HG03064 (cell line): ENCODE measurements around the gene ECHS1.

Experiments used
- ATAC-seq: cut with Tn5 transposase; IDR thresholded peaks from one replicate; pipeline ENCODE4 v1.9.1; 2021; ENCODE audit warnings: low read depth; ENCODE audit not compliant: unreplicated experiment

Gene ECHS1

GRCh38 chr10:133347710-133348517 lies 25.2 kb downstream of the ECHS1 start:
- ATAC-seq: no peak

DNA sequence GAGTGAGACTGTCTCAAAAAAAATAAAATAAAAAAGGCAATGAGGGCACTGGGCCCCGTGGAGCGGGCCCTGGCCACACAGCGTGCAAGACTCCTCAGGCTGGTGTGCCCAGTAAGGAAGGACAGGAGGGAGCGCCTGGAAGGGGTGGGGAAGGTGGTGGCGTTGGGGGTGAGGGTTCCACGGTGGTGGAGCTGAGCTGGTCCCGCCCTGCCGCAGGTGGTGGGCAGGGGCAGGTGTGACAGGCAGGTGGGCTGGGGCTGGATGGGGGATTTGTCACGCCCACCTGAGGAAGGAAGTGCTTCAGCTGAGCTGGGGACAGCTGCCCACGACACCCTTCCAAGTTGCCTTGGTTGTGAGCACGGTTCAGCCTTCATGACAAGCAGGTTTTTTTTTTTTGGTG lies 26.7 kb downstream of the ECHS1 start:
- no peak for ATAC-seq

DNA sequence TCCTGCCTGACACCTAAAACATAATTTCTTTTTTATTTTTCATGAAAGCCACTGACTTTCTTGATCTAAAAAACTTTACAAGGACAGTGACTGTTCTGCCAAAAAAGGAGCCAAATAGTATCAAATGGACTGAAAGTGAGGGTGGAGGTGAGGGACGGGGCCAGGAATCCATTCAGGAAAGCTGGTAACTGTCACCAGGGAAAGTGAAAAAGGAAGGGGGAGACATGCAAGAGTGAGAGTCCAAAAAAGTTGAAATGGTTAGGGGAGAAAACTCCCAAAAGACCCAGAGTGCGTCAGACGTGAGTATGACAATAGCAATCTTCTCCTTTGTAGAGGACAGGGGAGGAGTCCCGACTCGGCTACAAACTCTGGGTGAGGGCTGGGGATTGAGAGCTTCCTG lies 28.9 kb downstream of the ECHS1 start:
- ATAC-seq: no peak

DNA sequence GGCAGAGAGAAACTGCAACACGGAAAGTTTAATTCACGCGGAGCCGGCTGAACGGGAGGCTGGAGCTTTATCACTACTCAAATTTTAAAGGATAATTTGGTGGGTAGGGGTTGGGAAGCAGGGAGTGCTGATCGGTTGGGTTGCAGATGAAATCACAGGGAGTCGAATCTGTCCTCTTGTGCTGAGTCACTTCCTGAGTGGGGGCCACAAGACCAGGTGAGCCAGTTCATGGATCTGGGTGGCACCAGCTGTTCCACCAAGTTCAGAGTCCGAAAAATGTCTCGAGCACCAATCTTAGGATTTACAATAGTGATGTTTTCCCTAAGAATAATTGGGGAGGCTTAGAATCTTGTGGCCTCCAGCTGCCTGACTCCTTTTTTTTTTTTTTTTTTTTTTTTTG lies 29.6 kb downstream of the ECHS1 start:
- no peak for ATAC-seq

DNA sequence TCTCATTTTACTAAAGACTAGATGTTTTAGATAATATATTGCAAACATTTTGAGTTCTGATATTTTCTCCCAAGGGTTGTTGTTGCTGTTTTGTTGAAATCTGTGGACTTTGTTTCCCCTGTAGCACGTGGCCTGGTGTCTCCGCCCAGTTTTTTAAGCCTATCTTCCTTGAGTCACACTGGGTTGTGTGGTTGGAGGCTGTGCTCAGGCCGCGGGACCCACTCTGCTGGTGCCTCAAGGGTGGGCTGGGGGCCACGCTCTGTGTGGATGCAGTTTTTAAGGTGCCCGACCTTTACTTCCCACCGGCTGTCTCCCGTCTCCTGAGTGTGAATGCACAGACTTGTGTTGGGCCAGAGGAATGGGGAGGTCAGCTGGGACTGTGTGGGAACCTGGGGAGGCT lies 30.2 kb downstream of the ECHS1 start:
- ATAC-seq: no peak

GRCh38 chr10:133341983-133342382 lies 31.2 kb downstream of the ECHS1 start:
- ATAC-seq: no peak

DNA sequence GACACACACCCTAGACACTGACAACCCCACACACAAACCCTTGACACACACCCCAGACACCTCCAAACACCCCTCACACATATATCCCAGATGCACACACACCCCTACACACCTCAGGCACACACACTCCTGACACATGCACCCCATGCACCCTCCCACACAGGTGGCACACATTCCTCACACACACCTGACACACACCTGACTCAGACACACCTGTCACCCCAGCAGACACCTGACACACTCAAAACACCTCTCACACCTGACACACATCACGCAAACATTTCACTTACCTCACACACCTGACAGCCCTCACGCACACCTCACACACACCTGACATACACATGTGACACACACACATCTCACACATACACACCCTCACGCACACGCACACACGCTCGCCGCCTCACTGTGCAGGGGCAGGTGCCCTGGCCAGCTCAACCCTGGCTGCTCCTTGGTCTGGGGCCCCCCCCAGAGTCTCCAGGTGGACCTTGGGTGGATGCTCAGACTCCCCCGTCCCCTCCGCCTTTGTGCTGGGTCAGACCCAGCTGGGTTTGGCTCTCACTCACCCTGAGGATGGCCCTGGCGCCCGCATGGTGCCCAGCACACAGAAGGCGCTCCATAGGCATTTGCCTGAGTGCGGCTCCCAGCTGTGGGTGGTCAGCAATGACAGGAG lies 33.3 kb downstream of the ECHS1 start:
- no peak for ATAC-seq

- no peak for ATAC-seq
Observed at GRCh38 chr10:133338080-133339071, 34.8 kb downstream of the ECHS1 start.

- no peak for ATAC-seq
Observed at GRCh38 chr10:133337370-133337725, 35.8 kb downstream of the ECHS1 start.

DNA sequence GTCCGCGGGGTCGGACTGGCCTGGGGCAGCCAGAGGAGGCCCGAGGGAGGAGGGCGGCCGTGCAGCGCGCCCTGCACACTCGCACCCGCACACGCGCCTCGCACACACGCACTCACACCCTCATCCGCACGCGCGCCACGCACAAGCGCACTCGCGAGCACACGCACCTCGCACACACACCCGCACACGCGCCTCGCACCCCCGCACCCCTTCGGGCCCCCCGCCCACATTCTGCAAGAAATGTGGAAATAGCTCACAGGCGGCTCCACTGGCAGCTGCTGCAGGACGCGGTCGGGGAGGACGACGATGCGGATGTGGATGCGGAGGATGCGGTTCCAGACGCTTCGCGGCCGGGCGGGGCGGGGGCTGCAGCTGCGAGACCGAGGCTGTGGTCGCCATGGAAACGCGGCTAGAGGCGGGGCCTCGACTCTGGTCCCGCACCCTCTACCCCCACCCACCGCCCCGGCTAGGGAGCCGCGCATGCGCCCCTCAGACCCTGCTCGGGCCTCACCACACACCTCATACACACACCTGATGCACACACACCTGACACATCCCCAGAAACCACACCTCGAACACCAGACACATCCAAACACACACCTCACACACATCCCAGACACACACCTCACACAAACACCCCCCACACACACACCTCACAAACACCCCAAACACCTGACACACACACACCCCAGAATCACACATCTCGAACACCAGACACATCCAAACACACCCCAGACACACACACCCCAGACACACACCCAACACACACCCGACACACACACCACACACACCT lies 36.4 kb downstream of the ECHS1 start, which contains the start of gene CALY:
TSS of gene CALY (minus strand) at position 320 of the 793 bp plus-strand sequence. CDS start 7,907 bp downstream, outside the sequence.
- ATAC-seq: no peak

DNA sequence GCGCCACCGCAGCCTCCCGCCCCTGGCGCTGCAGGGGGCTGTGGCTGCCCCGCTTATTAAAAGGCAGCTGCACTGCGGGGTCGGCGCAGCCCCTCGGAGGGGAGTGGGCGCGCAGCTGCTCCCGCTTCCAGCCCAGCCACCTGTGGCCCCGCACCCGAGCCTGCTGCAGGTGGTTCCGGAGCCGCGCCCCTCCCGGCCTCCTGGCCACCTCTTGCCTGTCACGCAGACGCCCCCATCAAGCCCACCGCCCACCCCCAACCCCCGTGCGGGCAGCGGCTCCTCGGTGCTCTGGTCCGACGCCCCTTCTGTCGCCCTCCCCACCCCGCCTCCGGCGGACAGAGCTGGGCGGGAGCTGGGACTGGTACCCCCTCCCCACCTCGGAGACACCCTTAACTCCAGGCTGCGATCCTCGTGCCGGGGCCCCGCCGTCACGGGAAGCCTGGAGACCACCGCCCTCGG lies 37.0 kb downstream of the ECHS1 start:
- ATAC-seq: no peak

DNA sequence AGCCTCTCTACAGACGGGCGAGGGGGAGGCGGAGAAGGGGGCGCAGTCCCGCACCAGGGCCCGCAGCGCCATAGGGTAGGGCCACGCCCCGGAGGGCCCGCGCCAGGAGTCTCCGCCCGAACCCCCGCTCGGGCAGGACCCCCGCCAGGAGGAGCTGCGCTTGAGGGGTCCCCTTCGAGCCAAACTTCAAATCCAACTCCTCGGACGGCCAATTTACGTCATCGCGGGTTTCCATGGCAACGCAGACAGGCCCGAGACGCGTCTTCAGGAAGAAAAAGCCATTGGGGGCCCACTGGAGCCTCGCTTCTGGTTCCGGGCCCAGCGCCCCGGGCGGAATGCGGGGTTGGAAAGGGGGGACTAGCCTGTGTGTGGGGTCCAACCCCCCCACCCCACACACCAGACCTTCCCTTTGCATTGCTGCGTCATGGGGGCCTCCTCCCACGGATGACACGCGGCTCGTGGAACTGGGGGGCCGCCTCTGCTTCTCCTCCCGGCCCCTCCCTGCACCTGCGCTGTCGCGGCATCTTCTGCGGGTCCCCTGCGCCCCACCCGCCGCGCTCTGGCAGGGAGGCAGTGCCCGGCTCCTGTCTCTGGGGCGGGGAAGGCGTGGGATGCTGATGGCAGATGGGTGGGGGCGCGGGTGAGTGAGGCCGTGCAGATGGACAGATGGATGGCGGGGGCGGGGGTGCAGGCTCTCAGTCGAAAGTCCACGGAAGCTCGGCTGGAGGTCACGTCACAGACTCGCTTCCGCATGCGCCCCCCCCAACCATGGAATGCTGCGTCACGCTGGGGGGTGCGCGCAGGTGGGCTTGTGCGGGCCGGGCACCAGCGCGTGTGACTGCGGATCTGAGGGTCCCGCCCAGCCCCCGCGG lies 37.7 kb downstream of the ECHS1 start:
- ATAC-seq: no peak

DNA sequence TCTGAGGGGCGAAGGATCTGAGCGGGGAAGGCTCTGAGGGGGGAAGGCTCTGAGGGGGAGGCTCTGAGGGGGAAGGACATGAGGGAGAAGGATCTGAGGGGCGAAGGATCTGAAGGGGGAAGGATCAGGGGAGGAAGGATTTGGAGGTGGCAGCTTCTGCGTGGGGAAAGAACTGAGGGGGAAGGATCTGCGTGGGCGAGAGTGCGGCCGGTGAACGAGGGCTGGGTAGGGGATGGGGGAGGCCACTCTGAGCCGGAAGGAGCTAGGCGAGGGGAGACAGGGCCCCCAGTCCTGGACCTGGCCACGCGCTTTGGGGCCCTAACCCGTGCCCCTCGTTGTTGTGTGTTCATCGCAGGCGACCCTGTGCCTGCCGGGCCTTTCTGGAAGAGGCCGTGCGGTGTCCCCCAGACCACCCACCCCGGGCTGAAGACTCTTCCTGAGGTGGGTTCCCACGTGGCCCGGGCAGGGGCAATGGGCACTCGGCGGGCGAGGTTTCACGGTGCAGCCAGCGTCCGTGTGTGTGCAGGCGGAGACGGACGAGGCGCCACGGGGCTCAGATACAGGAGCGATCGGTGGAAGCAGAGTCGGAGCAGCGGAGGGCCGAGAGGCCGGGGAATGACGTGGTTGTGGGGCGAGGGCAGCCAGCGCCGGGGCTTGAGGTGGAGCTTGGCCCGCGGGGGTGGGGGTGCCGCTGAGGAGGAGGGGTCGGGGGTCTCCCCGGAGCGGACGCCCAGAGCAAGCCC lies 38.5 kb downstream of the ECHS1 start:
- ATAC-seq: no peak

DNA sequence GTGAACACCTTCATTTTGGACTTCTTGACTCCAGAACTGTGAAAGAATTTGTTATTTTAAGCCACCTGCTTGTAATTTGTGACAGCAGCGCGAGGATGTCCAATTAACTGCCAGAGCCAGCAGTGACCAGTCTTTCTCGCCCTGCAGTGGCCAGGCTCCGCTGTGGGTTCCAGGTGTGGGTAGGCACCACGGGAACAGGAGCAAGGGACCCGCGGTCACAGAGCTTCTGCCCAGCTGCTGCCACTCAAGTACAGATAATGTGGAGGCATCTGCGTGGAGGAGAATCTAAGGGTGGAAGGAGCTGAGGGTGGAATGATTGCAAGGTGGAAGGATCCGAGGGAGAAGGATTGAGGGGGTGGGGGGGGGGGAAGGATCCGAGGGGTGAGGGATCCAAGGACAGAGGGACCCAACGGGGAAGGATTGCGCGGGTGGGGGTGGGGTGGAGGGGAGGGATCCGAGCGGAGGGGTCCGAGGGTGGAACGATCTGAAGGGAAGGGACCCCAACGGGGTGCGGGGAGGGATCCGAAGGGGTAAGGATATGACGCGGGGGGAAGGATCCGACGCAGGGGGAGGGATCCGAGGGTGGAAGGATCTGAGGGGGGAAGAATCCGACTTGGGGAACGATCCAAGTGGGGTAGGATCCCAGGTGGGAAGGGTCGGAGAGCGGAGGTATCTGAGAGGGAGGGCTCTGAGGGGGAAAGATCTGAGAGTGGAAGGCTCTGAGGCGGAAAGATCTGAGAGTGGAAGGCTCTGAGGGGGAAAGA lies 40.0 kb downstream of the ECHS1 start:
- no peak for ATAC-seq

GRCh38 chr10:133329491-133330202 lies 43.5 kb downstream of the ECHS1 start:
- peak; percentile 84 for ATAC-seq

DNA sequence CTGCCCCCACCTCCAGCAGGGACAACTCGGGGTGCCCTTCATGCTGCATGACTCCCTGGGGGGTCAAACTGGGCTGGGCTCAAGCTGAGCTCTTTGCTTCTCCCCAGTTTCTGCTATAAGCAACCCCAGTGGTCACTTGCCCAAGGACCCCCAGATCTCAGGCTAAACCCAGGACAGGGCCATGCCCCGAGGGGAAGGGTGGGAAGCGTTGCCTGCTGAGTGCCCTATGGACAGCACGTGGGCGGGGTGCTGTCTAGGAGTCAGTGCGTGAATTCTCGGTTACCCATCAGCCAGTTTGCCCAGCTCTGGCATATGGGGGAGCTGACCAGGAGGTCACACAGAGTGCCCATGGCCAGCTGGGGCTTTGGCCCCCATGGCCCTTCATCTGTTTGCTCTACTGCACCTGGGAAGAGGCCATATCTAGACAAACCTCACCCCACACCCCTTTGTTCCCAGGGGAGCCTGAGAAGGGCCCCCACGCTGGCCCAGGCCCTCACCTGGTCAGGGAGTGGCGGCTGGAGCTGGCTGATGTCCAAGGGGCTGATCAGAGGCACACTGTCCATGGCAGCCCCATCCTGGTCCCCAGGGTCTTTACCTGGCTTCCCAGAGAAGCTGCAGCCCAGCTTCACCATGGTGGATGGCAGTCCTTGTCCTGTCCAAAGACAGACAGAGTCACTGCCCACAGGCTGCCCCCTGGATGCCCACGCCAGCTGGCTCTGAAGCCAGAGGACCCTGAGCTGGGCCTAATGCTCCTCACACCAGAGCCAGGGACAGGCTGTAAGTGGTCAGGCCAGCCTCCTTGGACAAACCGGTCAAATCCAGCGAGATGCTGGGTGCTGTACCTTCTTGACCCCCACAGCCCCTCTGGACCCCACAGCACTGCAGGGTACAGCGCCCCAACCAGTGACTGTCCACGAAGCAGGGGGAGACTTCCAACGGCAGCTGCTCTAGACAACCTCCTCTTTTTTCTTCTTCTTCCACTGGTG lies 44.5 kb downstream of the ECHS1 start:
- ATAC-seq: no peak
